Activated CD4-positive, CD25-positive, alpha-beta regulatory T cell treated with anti-CD3 and anti-CD28 coated beads, Interleukin-2, amount 50 U/mL, for 72 hours (primary cell): ENCODE measurements around the gene CNGA2.

Source experiments
- DNase-seq: peaks from one replicate; pipeline ENCODE4 v3.0.0; 2021

CNGA2 gene

GRCh38 chrX:151712253-151712652 lies 22.3 kb upstream of the CNGA2 start:
- no peak for DNase-seq

- DNase-seq = no peak
Measured at GRCh38 chrX:151713849-151714248, 20.7 kb upstream of the CNGA2 start.

- DNase-seq = no peak
Measured at GRCh38 chrX:151714362-151714761, 20.2 kb upstream of the CNGA2 start.

- DNase-seq = no peak
Measured at GRCh38 chrX:151715752-151716151, 18.8 kb upstream of the CNGA2 start, which contains the start of gene FATE1. Gene FATE1 (plus strand): TSS chrX:151716035. CDS start chrX:151716120, 85 bp downstream.

GRCh38 chrX:151722241-151722846 lies 12.2 kb upstream of the CNGA2 start:
- DNase-seq = no peak

GRCh38 chrX:151723156-151723760 lies 11.3 kb upstream of the CNGA2 start:
- no peak for DNase-seq

- no peak for DNase-seq
Measured at GRCh38 chrX:151724563-151725337, 9.8 kb upstream of the CNGA2 start.

- DNase-seq = no peak
Measured at GRCh38 chrX:151725338-151725614, 9.3 kb upstream of the CNGA2 start.

- DNase-seq = no peak
Measured at GRCh38 chrX:151726751-151727150, 7.8 kb upstream of the CNGA2 start.

- DNase-seq = no peak
Measured at GRCh38 chrX:151727346-151727745, 7.2 kb upstream of the CNGA2 start.

- no peak for DNase-seq
Measured at GRCh38 chrX:151729056-151729725, 5.4 kb upstream of the CNGA2 start.

- no peak for DNase-seq
Measured at GRCh38 chrX:151735219-151735618, 673 bp downstream of the CNGA2 start.

- no peak for DNase-seq
Measured at GRCh38 chrX:151736685-151737084, 2.1 kb downstream of the CNGA2 start.

- DNase-seq = no peak
Measured at GRCh38 chrX:151737494-151737893, 2.9 kb downstream of the CNGA2 start.

- no peak for DNase-seq
Measured at GRCh38 chrX:151738751-151739150, 4.2 kb downstream of the CNGA2 start.

- no peak for DNase-seq
Measured at GRCh38 chrX:151741606-151742005, 7.1 kb downstream of the CNGA2 start.

GRCh38 chrX:151742311-151742710 lies 7.8 kb downstream of the CNGA2 start:
- DNase-seq = no peak

GRCh38 chrX:151743651-151744470 lies 9.3 kb downstream of the CNGA2 start:
- DNase-seq = no peak

GRCh38 chrX:151745651-151746050 lies 11.1 kb downstream of the CNGA2 start:
- no peak for DNase-seq

- DNase-seq = no peak
Measured at GRCh38 chrX:151746502-151746901, 12.0 kb downstream of the CNGA2 start.

GRCh38 chrX:151750511-151750910 lies 16.0 kb downstream of the CNGA2 start:
- no peak for DNase-seq

- no peak for DNase-seq
Measured at GRCh38 chrX:151752847-151753246, 18.3 kb downstream of the CNGA2 start.
